NCI-H524 treated with DMSO at 0.1 percent for 48 hours (cell line): ENCODE data around the gene CAMK2B.

ENCODE experiments used
- DNase-seq: peaks from one replicate; lab custom pipeline; 2025; lab: John Stamatoyannopoulos, UW

Gene CAMK2B

GRCh38 chr7:44329888-44330287, 4.5 kb upstream of the CAMK2B start:
- DNase-seq: no peak

GRCh38 chr7:44329081-44329480, 3.7 kb upstream of the CAMK2B start:
- no peak for DNase-seq

DNA sequence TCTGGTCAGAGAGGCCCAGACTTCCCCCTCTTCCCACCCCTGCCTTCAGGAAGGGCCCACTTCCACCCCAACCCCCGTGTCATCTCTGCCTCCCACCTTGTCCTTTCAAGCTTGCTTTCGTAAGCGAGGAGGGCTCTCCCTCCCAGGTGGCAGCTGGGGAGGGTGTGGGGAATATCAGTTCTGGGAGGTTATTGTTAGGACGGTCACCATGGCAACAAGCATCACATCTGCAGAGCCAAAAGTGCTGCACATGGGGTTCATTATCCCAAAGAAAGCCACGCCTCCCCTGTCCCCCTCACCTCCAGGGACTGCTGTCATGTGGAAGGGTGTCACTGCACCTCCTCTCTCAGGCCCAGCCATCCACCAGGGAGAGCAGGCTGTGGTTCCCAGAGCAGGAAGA, 2.6 kb upstream of the CAMK2B start:
- DNase-seq: no peak

- no peak for DNase-seq
Measured at GRCh38 chr7:44326261-44327125, 1.1 kb upstream of the CAMK2B start.

GRCh38 chr7:44325811-44326241, 432 bp upstream of the CAMK2B start:
- peak; percentile 19 for DNase-seq

- DNase-seq: no peak
Measured at GRCh38 chr7:44324481-44325200, 753 bp downstream of the CAMK2B start.

GRCh38 chr7:44324204-44324480, 1.3 kb downstream of the CAMK2B start:
- DNase-seq: no peak

- no peak for DNase-seq
Measured at GRCh38 chr7:44323381-44324203, 1.8 kb downstream of the CAMK2B start.

GRCh38 chr7:44322631-44323363, 2.6 kb downstream of the CAMK2B start:
- no peak for DNase-seq

DNA sequence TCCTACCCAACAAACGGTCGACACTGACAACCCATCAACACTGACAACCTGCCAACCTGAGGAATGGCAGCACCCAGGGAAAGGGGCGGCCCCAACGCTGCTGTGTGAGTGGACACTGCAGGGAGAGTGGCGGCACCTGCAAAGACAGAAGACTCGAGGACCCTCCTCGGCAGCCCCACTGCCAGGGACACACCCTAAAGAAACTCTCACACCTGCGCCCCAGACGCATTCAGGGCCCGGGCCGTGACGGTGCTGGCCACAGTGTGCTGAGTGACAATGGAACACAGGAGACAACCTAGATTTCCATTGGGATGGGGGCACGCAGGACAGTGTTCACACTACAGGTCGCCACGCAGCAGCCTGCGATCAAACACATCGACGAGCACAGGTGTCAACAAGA, 3.6 kb downstream of the CAMK2B start:
- DNase-seq: no peak

GRCh38 chr7:44320794-44321371, 4.5 kb downstream of the CAMK2B start:
- no peak for DNase-seq

- no peak for DNase-seq
Measured at GRCh38 chr7:44320141-44320540, 5.3 kb downstream of the CAMK2B start.

DNA sequence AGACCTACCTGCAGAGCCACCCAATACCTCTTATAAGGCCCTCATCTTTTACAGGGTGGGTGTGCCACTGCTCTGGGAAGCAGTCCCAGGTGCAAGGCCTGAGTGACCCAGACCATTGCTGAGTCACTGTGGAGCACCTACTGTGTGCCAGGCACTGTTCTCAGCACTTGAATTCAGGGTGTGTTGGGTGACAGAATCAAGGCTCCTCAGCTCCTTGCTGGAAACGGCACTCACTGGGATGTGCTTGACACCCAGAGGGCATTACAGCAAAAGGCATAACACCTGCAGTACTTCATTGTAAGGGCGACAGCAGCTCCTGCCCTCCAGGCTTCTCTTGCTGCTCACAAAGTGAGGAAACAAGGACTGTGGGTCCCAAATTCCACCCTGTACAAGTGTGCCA, 7.1 kb downstream of the CAMK2B start:
- DNase-seq: no peak

DNA sequence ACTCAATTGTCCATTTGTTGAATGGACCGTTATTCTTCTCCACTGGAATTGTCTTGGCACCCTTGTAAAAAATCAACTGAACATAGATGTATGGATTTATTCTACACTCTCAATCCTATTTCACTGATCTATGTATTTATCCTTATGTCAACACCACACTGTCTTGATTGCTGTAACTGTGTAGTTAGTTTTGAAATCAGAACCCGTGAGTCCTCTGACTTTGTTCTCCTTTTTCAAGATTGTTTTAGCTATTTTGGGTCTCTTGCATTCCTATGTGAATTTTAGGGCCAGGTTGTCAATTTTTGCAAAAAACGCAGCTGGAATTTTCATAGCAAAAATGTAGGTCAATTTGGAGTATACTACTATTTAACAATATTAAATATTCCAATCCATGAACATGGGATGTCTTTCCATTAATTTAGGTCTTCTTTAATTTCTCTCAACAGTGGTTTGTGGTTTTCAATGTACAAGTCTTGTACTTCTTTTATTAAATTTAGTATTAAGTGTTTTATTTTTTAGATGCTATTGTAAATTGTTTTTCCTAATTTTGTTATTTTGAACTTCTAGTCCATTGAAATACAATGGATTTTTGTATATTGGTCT, 10.0 kb downstream of the CAMK2B start:
- no peak for DNase-seq

GRCh38 chr7:44313621-44314031, 11.8 kb downstream of the CAMK2B start:
- DNase-seq: no peak

- DNase-seq: no peak
Measured at GRCh38 chr7:44313016-44313415, 12.4 kb downstream of the CAMK2B start.

DNA sequence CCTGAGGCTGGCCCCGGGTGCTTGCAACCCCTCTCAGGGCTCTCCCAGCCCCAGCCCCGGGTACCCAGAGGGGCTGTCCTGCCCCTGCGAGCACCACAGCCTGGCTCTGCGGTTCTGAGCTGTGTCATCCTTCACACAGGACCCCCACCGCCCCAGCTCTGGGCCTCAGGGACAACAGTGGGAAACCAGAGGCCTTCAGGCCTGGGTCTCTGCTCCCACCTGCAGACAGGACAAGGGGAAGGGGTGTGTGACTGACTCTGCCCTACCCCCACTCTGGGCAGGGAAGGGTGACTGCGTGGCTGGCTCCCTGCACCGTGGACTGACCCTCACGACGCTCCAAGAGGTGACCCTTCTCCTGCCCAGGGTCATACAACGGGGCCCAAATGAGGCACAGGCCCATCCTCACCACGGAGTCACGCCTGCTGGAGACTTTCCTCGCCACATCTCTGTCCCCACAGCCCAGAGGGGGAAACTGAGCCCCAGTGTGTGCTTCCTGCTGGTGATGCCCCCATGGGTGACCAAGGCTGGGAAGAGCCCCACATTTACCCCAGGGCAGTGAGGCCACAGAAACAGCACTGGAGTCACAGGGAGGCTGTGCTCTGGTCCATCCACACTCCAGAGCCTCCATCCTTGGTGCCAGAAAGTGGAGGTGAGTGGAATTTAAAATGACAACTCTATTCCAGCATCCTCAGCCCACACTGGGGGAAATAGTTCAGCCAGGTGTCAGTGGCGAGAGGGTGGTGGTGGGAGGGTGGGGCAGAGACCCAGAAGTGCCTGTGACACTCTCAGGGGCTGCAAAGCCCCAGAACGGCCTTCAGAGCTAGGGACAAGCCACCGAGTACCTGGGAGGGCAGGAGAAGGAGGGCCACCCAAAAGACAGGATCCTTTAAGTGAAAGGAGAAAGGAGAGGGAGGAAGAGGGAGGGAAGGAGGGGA, 13.6 kb downstream of the CAMK2B start:
- no peak for DNase-seq

DNA sequence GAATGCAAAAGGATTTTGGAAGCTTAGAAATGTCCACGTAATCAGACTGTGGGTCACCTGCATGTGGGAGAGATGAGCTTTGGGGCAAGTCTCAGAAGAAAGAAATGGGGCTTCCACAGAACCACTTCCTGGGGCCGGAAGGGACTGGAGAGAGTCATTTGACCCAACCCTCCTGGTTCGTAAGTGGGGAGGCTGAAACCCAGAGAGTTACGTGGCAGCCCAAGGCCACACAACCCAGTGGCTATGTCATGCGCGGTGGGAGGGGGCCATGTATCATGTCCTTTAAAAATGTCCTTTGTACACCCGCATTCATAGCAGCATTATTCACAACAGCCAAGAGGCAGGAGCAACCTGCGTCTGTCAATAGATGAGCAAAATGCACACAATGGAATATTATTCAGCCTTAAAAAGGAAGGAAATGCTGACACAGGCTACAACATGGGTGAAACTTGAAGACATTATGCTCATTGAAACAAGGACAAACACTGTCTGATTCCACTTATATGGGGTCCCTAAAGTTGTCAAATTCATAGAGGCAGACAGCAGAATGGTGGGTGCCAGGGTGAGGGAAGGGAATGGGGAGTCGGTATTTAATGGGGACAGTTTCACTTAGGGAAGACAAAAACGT, 15.1 kb downstream of the CAMK2B start:
- no peak for DNase-seq

- DNase-seq: no peak
Measured at GRCh38 chr7:44309271-44310091, 15.9 kb downstream of the CAMK2B start.
